SKM-1 treated with dmso at 0.1 percent for 144 hours (cell line): ENCODE measurements around the gene FRMD4A.
"Not testable (repeated sequence)": the region's sequence is repeated elsewhere in the genome, so short reads cannot be mapped to it uniquely, and the experiment has no call there.

Source experiments
- DNase-seq: peaks from one replicate; lab custom pipeline; 2025; ENCODE audit not compliant: unreplicated experiment; lab: John Stamatoyannopoulos, UW

FRMD4A gene

GRCh38 chr10:13924040-13924725 is 406.5 kb downstream of the FRMD4A start:
- DNase-seq = no peak

- DNase-seq = no peak
Measured at GRCh38 chr10:13922586-13922985, 408.1 kb downstream of the FRMD4A start.

GRCh38 chr10:13921941-13922340 is 408.8 kb downstream of the FRMD4A start:
- DNase-seq = no peak

- not testable (repeated sequence) for DNase-seq
Measured at GRCh38 chr10:13921131-13921530, 409.6 kb downstream of the FRMD4A start.

GRCh38 chr10:13920465-13920864 is 410.3 kb downstream of the FRMD4A start:
- no peak for DNase-seq

- no peak for DNase-seq
Measured at GRCh38 chr10:13920031-13920430, 410.7 kb downstream of the FRMD4A start.

GRCh38 chr10:13917791-13918190 is 412.9 kb downstream of the FRMD4A start:
- no peak for DNase-seq

- DNase-seq = no peak
Measured at GRCh38 chr10:13916384-13916947, 414.3 kb downstream of the FRMD4A start.

GRCh38 chr10:13915710-13916109 is 415.0 kb downstream of the FRMD4A start:
- DNase-seq = no peak

- DNase-seq = peak; percentile 28
Measured at GRCh38 chr10:13913897-13914296, 416.8 kb downstream of the FRMD4A start.

GRCh38 chr10:13911821-13912520 is 418.8 kb downstream of the FRMD4A start:
- DNase-seq = no peak

GRCh38 chr10:13909516-13910258 is 421.0 kb downstream of the FRMD4A start:
- peak; percentile 3 for DNase-seq

- DNase-seq = no peak
Measured at GRCh38 chr10:13908475-13908874, 422.2 kb downstream of the FRMD4A start.

- DNase-seq = no peak
Measured at GRCh38 chr10:13907570-13907969, 423.2 kb downstream of the FRMD4A start.

- no peak for DNase-seq
Measured at GRCh38 chr10:13905281-13905680, 425.4 kb downstream of the FRMD4A start.

- DNase-seq = no peak
Measured at GRCh38 chr10:13904064-13904463, 426.7 kb downstream of the FRMD4A start.

- no peak for DNase-seq
Measured at GRCh38 chr10:13902868-13903587, 427.7 kb downstream of the FRMD4A start.

- DNase-seq = no peak
Measured at GRCh38 chr10:13899941-13900340, 430.8 kb downstream of the FRMD4A start.

- DNase-seq = not testable (repeated sequence)
Measured at GRCh38 chr10:13896146-13896545, 434.6 kb downstream of the FRMD4A start.

- no peak for DNase-seq
Measured at GRCh38 chr10:13894412-13895093, 436.2 kb downstream of the FRMD4A start.
